Progenitor cell of endocrine pancreas (in vitro differentiated cells): Measurements from ENCODE around the gene TESMIN. TPM values are rescaled to one million over a fixed set of nuclear protein-coding genes. Genes with fewer than 3 reads are reported as not detected.

ENCODE experiments used
- DNase-seq: peaks from one replicate; pipeline ENCODE4 v3.0.0; 2021; ENCODE audit warnings: low spot score; ENCODE audit not compliant: unreplicated experiment
- H3K27ac Mint-ChIP-seq: 2 replicates; pipeline ENCODE4 v1.8.0; 2021; ENCODE audit warnings: mild to moderate bottlenecking, moderate library complexity, mixed read lengths
- H3K27me3 Mint-ChIP-seq: 2 replicates; pipeline ENCODE4 v1.8.0; 2021; ENCODE audit warnings: mixed read lengths
- H3K36me3 Mint-ChIP-seq: 2 replicates; pipeline ENCODE4 v1.8.0; 2022; ENCODE audit warnings: mixed read lengths; ENCODE audit not compliant: insufficient read depth
- H3K4me1 Mint-ChIP-seq: 2 replicates; pipeline ENCODE4 v1.8.0; 2021; ENCODE audit warnings: low read depth, mixed read lengths
- H3K4me3 Mint-ChIP-seq: 2 replicates; pipeline ENCODE4 v1.8.0; 2021; ENCODE audit warnings: low read depth, mild to moderate bottlenecking, moderate library complexity, mixed read lengths
- H3K9me3 Mint-ChIP-seq: 2 replicates; pipeline ENCODE4 v1.8.0; 2021; ENCODE audit warnings: low read depth, mixed read lengths
- total RNA-seq: library from RNA; stranded (reverse); gene quantifications from 2 replicates; pipeline ENCODE4 v1.2.1, GENCODE V29; 2021
- TF ChIP-seq, protein P1 (sequence below): fragments of 200-600 bp; sonication (generic); IDR thresholded peaks from one replicate; pipeline ENCODE4 v1.5.0; 2021; ENCODE audit warnings: antibody characterized with exemption, mild to moderate bottlenecking; ENCODE audit not compliant: unreplicated experiment

TESMIN gene
- total RNA-seq, 1 donor from 2014 or later = 26.6 TPM

- Mint-ChIP-seq H3K27me3 (peaks cover 17% of the 10 kb centered on the region), H3K27ac (no peak overlapping the region), H3K36me3 (no peaks in the 10 kb centered on the region), H3K9me3 (no peaks in the 10 kb centered on the region), H3K4me3 (no peak overlapping the region), H3K4me1 (no peaks in the 10 kb centered on the region)
- no peak for DNase-seq
- TF ChIP-seq, protein P1, sequence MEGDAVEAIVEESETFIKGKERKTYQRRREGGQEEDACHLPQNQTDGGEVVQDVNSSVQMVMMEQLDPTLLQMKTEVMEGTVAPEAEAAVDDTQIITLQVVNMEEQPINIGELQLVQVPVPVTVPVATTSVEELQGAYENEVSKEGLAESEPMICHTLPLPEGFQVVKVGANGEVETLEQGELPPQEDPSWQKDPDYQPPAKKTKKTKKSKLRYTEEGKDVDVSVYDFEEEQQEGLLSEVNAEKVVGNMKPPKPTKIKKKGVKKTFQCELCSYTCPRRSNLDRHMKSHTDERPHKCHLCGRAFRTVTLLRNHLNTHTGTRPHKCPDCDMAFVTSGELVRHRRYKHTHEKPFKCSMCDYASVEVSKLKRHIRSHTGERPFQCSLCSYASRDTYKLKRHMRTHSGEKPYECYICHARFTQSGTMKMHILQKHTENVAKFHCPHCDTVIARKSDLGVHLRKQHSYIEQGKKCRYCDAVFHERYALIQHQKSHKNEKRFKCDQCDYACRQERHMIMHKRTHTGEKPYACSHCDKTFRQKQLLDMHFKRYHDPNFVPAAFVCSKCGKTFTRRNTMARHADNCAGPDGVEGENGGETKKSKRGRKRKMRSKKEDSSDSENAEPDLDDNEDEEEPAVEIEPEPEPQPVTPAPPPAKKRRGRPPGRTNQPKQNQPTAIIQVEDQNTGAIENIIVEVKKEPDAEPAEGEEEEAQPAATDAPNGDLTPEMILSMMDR = no peak
Observed at GRCh38 chr11:68664906-68665305, 86.4 kb downstream of the TESMIN start.

GRCh38 chr11:68664141-68664540 lies 87.2 kb downstream of the TESMIN start:
- no peaks in the 10 kb centered on the region for H3K4me1 Mint-ChIP-seq
- H3K27me3 Mint-ChIP-seq = peaks cover 17% of the 10 kb centered on the region

DNA sequence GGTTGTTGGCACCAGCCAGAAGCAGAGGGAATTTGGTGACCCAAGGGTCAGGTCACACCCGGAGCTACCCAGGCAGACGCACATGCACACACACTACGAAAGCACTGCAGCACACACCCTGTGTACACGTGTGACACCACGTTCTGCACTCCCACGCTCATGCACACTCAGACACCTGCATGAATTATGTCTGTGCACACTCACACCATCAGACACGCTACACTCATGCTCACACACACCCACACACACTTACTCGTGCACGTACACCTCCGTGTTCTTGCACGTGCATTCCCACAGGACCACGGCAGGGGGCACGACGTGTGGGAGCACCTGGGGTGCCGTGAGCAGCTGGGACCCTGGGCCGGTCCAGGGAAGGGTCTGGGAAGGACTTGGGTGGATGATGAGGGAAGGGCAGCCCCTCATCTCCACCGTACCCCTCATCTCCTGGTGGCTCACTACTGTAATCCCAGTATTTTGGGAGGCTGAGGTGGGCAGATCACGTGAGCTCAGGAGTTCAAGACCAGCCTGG lies 87.8 kb downstream of the TESMIN start:
- Mint-ChIP-seq H3K27ac (no peak overlapping the region), H3K4me3 (no peak overlapping the region), H3K36me3 (no peaks in the 10 kb centered on the region), H3K4me1 (no peaks in the 10 kb centered on the region), H3K9me3 (no peaks in the 10 kb centered on the region), H3K27me3 (peaks cover 11% of the 10 kb centered on the region)
- TF ChIP-seq, protein P1 = no peak
- no peak for DNase-seq

More at GRCh38 chr11:68664141-68664540, 87.2 kb downstream of the TESMIN start:
- Mint-ChIP-seq H3K9me3 (no peaks in the 10 kb centered on the region), H3K4me3 (no peak overlapping the region), H3K27ac (no peak overlapping the region), H3K36me3 (no peaks in the 10 kb centered on the region)
- no peak for DNase-seq
- TF ChIP-seq, protein P1 = no peak

DNA sequence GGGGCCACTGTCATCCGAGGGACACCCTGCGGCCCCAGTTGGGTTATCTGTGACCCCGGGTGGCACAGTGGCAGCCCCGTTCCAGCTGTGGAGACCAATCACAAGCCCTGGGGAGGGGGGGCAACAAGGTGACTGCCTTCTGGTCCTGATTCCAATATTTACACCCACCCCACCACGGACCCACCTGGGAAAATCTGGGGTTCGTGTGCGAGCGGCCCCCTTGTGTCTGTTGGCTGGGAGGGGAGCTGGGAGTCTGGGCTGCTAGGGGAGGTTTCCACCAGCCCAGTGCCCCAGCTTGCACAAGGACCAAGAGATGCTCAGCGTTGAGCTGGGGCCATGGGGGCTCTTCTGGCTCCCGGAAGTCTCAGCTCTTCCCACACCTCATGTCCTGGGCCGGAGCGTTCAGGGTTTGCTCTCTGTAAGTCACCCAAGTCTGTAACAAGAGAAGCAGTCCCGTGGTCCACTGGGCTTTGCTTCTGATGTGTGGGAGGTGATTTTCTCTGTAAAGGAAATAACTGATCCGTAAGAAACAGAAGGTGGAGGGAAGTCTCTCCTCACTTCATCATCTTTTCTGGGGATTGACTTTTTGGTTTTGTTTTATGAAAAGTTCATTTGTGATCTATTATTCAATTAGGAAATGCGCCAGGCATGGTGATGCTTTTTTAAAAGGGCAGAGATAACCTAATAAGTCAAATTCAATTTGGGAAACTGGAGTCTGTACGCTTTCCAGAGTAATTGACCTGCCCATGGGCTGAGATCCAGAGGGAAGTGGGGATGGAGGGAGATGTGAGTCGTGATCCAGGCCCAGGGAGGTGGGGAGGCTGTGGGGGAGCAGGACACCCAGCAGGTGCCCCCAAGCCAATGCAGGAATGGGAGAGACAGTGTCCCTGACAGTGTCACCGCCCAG lies 89.4 kb downstream of the TESMIN start:
- H3K4me3 Mint-ChIP-seq = no peak overlapping the region
- no peak for DNase-seq
- no peaks in the 10 kb centered on the region for H3K9me3 Mint-ChIP-seq
- no peaks in the 10 kb centered on the region for H3K4me1 Mint-ChIP-seq
- H3K36me3 Mint-ChIP-seq = no peaks in the 10 kb centered on the region
- TF ChIP-seq, protein P1 = no peak
- no peak overlapping the region for H3K27ac Mint-ChIP-seq
- H3K27me3 Mint-ChIP-seq = peaks cover 15% of the 10 kb centered on the region

- Mint-ChIP-seq H3K9me3 (no peaks in the 10 kb centered on the region), H3K4me1 (peaks cover 1% of the 10 kb centered on the region), H3K27ac (no peak overlapping the region), H3K4me3 (no peak overlapping the region), H3K36me3 (no peaks in the 10 kb centered on the region), H3K27me3 (peaks cover 7% of the 10 kb centered on the region)
- TF ChIP-seq, protein P1 = no peak
- DNase-seq = no peak
Observed at GRCh38 chr11:68661014-68661413, 90.3 kb downstream of the TESMIN start.
